Glomerular endothelial cell (primary cell): ENCODE measurements around the gene TMEM151B. TPM values are rescaled to one million over a fixed set of nuclear protein-coding genes. Genes with fewer than 3 reads are reported as not detected.
A peak's percentile ranks its signal among the peaks of the same experiment; 100 is the strongest.
"Not testable (repeated sequence)": the region's sequence is repeated elsewhere in the genome, so short reads cannot be mapped to it uniquely, and the experiment has no call there.

Experiments used
- DNase-seq: peaks from one replicate; pipeline ENCODE4 v3.0.0-alpha.2; 2011; ENCODE audit warnings: low read depth, low spot score; ENCODE audit errors: extremely low read depth
- total RNA-seq: library from RNA; depleted of rRNA; stranded (reverse); fragments of >200 nt; gene quantifications from 2 replicates; pipeline ENCODE4 v1.2.3, GENCODE V29; 2015

The TMEM151B gene
- total RNA-seq, 1 donor from 2014 or later = not detected

- DNase-seq = no peak
These were observed 30.9 kb downstream of the TMEM151B start for GRCh38 chr6:44301106-44301505.

- no peak for DNase-seq
These were observed 31.7 kb downstream of the TMEM151B start for GRCh38 chr6:44301782-44302564.

- DNase-seq = no peak
These were observed 32.6 kb downstream of the TMEM151B start for GRCh38 chr6:44302856-44303255.

- no peak for DNase-seq
These were observed 33.6 kb downstream of the TMEM151B start for GRCh38 chr6:44303842-44304241.

GRCh38 chr6:44304282-44305199, 34.3 kb downstream of the TMEM151B start:
- DNase-seq = no peak

- DNase-seq = no peak
These were observed 35.0 kb downstream of the TMEM151B start for GRCh38 chr6:44305200-44305725.

- no peak for DNase-seq
These were observed 36.5 kb downstream of the TMEM151B start for GRCh38 chr6:44306710-44307109.

GRCh38 chr6:44307217-44307616, 37.0 kb downstream of the TMEM151B start:
- no peak for DNase-seq

- no peak for DNase-seq
These were observed 38.8 kb downstream of the TMEM151B start for GRCh38 chr6:44309092-44309491.

- no peak for DNase-seq
These were observed 39.4 kb downstream of the TMEM151B start for GRCh38 chr6:44309631-44310030.

- DNase-seq = no peak
These were observed 40.0 kb downstream of the TMEM151B start for GRCh38 chr6:44310241-44310640.

- no peak for DNase-seq
These were observed 41.1 kb downstream of the TMEM151B start for GRCh38 chr6:44311304-44311703.

GRCh38 chr6:44311767-44312166, 41.5 kb downstream of the TMEM151B start:
- no peak for DNase-seq

- DNase-seq = peak; percentile 45
These were observed 42.9 kb downstream of the TMEM151B start, which contains the start of gene AARS2 for GRCh38 chr6:44312901-44313788. AARS2 (minus strand) TSS chr6:44313347; CDS start chr6:44313323, 24 bp downstream.

- not testable (repeated sequence) for DNase-seq
These were observed 44.4 kb downstream of the TMEM151B start for GRCh38 chr6:44314657-44315056.

GRCh38 chr6:44315516-44315915, 45.3 kb downstream of the TMEM151B start:
- no peak for DNase-seq

GRCh38 chr6:44315951-44316350, 45.7 kb downstream of the TMEM151B start:
- DNase-seq = no peak

- DNase-seq = no peak
These were observed 46.2 kb downstream of the TMEM151B start for GRCh38 chr6:44316481-44316880.

GRCh38 chr6:44317136-44317631, 46.9 kb downstream of the TMEM151B start:
- DNase-seq = not testable (repeated sequence)

- no peak for DNase-seq
These were observed 51.0 kb downstream of the TMEM151B start for GRCh38 chr6:44321210-44321609.
